ENCODE measurements around the gene ADAMTSL4. TPM values are rescaled to one million over a fixed set of nuclear protein-coding genes. Genes with fewer than 3 reads are reported as not detected.
A peak's percentile ranks its signal among the peaks of the same experiment; 100 is the strongest.

The ADAMTSL4 gene
- total and polyA plus RNA-seq, 2 of the 8 experiments (the other 6 are each of a cell fraction or from before 2014, with no cell fraction given), result 4.2 to 5.4 TPM

DNA sequence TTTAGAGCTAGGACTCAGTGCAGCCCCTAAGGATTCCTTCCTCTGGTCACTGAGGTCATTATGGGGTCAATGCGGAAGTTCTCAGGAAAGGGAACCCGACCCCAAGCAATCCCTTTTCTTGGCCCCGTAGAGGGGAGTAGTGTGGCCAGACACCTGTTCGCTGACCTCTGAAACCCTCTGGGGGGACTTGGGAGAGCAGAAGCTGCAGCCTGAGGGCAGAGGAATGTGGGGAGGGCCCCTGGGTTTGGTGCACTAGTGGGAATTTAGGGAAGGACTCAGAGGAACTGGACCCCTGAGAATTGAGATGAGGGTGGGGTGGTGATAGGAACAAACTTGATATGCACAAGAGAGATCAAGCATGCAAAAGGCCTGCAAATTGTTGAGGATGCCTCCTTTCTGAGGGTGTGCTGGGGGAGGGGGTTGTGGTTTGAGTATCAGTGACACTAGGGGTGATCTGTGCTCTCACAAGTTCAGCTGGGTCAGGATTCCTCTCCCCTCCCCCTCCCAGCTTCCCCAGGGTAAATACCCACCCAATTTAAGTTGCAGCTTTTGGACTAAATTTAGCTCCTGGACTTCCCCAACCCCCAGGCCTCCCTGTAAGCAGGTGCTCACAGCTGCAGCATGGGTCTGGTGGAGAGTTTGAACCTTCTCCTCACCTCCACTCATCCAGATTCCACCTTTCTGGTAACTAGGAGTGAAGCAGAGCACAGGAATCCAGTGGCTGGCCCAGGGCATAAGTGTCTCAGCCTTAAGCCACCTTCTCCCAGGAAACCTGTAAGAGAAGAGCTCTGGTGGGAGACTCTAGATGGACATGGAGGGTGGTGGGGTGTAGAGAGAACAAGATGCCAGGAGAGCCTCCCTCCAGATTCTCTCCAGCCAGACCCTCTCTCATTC lies 13.5 kb downstream of the ADAMTSL4 start (continued):
- TF ChIP-seq, protein P1, sequence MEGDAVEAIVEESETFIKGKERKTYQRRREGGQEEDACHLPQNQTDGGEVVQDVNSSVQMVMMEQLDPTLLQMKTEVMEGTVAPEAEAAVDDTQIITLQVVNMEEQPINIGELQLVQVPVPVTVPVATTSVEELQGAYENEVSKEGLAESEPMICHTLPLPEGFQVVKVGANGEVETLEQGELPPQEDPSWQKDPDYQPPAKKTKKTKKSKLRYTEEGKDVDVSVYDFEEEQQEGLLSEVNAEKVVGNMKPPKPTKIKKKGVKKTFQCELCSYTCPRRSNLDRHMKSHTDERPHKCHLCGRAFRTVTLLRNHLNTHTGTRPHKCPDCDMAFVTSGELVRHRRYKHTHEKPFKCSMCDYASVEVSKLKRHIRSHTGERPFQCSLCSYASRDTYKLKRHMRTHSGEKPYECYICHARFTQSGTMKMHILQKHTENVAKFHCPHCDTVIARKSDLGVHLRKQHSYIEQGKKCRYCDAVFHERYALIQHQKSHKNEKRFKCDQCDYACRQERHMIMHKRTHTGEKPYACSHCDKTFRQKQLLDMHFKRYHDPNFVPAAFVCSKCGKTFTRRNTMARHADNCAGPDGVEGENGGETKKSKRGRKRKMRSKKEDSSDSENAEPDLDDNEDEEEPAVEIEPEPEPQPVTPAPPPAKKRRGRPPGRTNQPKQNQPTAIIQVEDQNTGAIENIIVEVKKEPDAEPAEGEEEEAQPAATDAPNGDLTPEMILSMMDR (IDR thresholded peaks at IDR 0.05; ENCODE audit: control extremely low read depth in 1 of 3, insufficient read depth in 1 of 3, low read depth in 1 of 3, low read length in 3 of 3), result no peak
- peak; percentile 49 for TF ChIP-seq POLR2AphosphoS5 (IDR thresholded peaks at IDR 0.05; ENCODE audit: low read depth, low read length)
- no peak for TF ChIP-seq SIRT6 (IDR thresholded peaks at IDR 0.05; ENCODE audit: low read length)
- TF ChIP-seq BACH1 (IDR thresholded peaks at IDR 0.05; ENCODE audit: low read length), result no peak
- 0 out of 3 replicates have a peak, but pooled peaks of 1 of the 2 experiments have one; percentile 31 for TF ChIP-seq POLR2A (IDR thresholded peaks at IDR 0.05; ENCODE audit: control extremely low read depth in 1 of 2, low read depth in 2 of 2, low read length in 2 of 2)
- TF ChIP-seq EP300 (IDR thresholded peaks at IDR 0.05; ENCODE audit: borderline replicate concordance in 1 of 2, low read depth in 2 of 2, low read length in 2 of 2), result peak in 1 of 2 experiments; percentile 12; a peak in 1 of 3 replicates
- no peak for TF ChIP-seq KDM5A (IDR thresholded peaks at IDR 0.05; ENCODE audit: low read length)
- no peak for TF ChIP-seq EGR1 (IDR thresholded peaks at IDR 0.05; ENCODE audit: borderline replicate concordance, low read depth, low read length)
- TF ChIP-seq CREB1 (IDR thresholded peaks at IDR 0.05), result no peak
- no peak for TF ChIP-seq SP1 (IDR thresholded peaks at IDR 0.05; ENCODE audit: low read depth, low read length)
- no peak for TF ChIP-seq SP2 (IDR thresholded peaks at IDR 0.05; ENCODE audit: low read length)
- TF ChIP-seq BRCA1 (IDR thresholded peaks at IDR 0.05; ENCODE audit: low read depth, low read length), result no peak
- no peak for TF ChIP-seq CEBPB (IDR thresholded peaks at IDR 0.05; ENCODE audit: low read depth, low read length)
